Body of pancreas (tissue), 4 donors: ENCODE results near the gene NDUFB11. TPM values are rescaled to one million over a fixed set of nuclear protein-coding genes. Genes with fewer than 3 reads are reported as not detected.

Experiments used
- ATAC-seq: fragments of 150-250 bp; one replicate; pipeline ENCODE4 v1.9.1; 2016
- DNase-seq, 4 donors: peaks; one replicate each; pipeline ENCODE4 v3.0.0-alpha.2; 2019
- H3K27ac ChIP-seq, 4 donors: fragments of 200-600 bp; sonication (generic); 1 replicate in 3 of 4; 2 replicates in 1 of 4; pipeline versions ENCODE4 v1.5.1 to v1.6.1; 2016 to 2019; ENCODE audit warnings: mild to moderate bottlenecking in 1 of 4, mixed read lengths in 1 of 4, moderate library complexity in 1 of 4
- H3K27me3 ChIP-seq, 2 donors: fragments of 200-600 bp; sonication (generic); one replicate each; pipeline ENCODE4 v1.6.0; 2016; ENCODE audit warnings: mild to moderate bottlenecking in 1 of 2
- H3K36me3 ChIP-seq, 2 donors: fragments of 200-600 bp; sonication (generic); replicated peaks in 1 of 2; 2 replicates each; pipeline ENCODE4 v1.5.1; 2016; ENCODE audit warnings: low read depth in 2 of 2; ENCODE audit not compliant: insufficient read depth in 1 of 2
- H3K4me1 ChIP-seq: fragments of 200-600 bp; sonication (generic); one replicate; pipeline ENCODE4 v1.6.0; 2016
- H3K4me3 ChIP-seq, 2 donors: fragments of 200-600 bp; sonication (generic); 1 replicate in 1 of 2; 2 replicates in 1 of 2; pipeline ENCODE4 v1.5.1; 2016 to 2019
- H3K9me3 ChIP-seq, 3 donors: fragments of 200-600 bp; sonication (generic); 1 replicate in 2 of 3; 2 replicates in 1 of 3; pipeline ENCODE4 v1.5.1; 2016
- CTCF ChIP-seq, 7 experiments: fragments of 450-650 bp in 4 of 7; fragments of 200-600 bp in 3 of 7; sonication (generic) in 3 of 7; IDR thresholded peaks; one replicate each; pipeline ENCODE4 v1.5.1; 2016 to 2019; ENCODE audit warnings: antibody characterized with exemption in 7 of 7
- POLR2A ChIP-seq, 3 donors: fragments of 450-650 bp; IDR thresholded peaks; one replicate each; pipeline ENCODE4 v1.6.1; 2016; ENCODE audit warnings: antibody characterized with exemption in 3 of 3, mild to moderate bottlenecking in 2 of 3
- WGBS, 2 donors: methylation state at CpG; one replicate each; pipeline ENCODE4 v1.1.5; 2017; 5-methylcytosine and 5-hydroxymethylcytosine counted together
- intact Hi-C: fragments of 100-400 bp; cut with DNase I; formaldehyde crosslinking; loops from one replicate; pipeline ENCODE4 v1.15.1; 2023
- total RNA-seq, 2 donors: library from RNA; depleted of rRNA; stranded (reverse); fragments of >200 nt; gene quantifications; one replicate each; pipeline ENCODE4 v1.1.0, GENCODE V29; 2016

NDUFB11 gene
- total RNA-seq, 2 donors from 2014 or later = 66.7 to 80.1 TPM

- 71% methylated on average over 8 of the region's 13 CpGs; no CpG with 5 or more reads in 1 of the 2 donors for WGBS, 2 donors
- H3K36me3 ChIP-seq = peaks cover 0 to 2% of the 10 kb centered on the region in 2 donors
- no peak overlapping the region for H3K4me3 ChIP-seq
- H3K27ac ChIP-seq = no peak overlapping the region
- no peak for TF ChIP-seq POLR2A (IDR thresholded peaks at IDR 0.05)
- no peak for TF ChIP-seq CTCF (IDR thresholded peaks at IDR 0.05)
- ATAC-seq (no peak), DNase-seq (no peak)
- H3K4me1 ChIP-seq = no peaks in the 10 kb centered on the region
- H3K9me3 ChIP-seq = no peaks in the 10 kb centered on the region
- intact Hi-C loops = no loop called here
- no peaks in the 10 kb centered on the region for H3K27me3 ChIP-seq
Measured at GRCh38 chrX:47169726-47170515, 25.4 kb upstream of the NDUFB11 start.

GRCh38 chrX:47169273-47169672 lies 24.8 kb upstream of the NDUFB11 start:
- TF ChIP-seq CTCF (IDR thresholded peaks at IDR 0.05) = no peak
- TF ChIP-seq POLR2A (IDR thresholded peaks at IDR 0.05) = no peak
- Histone ChIP-seq H3K9me3 (no peaks in the 10 kb centered on the region), H3K4me1 (no peaks in the 10 kb centered on the region), H3K27me3 (no peaks in the 10 kb centered on the region), H3K36me3 (peaks cover 0 to 2% of the 10 kb centered on the region in 2 donors), H3K27ac (no peak overlapping the region), H3K4me3 (no peak overlapping the region)
- intact Hi-C loops = no loop called here
- 94% methylated on average over 14 of the region's 19 CpGs; no CpG with 5 or more reads in 1 of the 2 donors for WGBS, 2 donors
- ATAC-seq (no peak), DNase-seq (no peak)

- no peaks in the 10 kb centered on the region for H3K27me3 ChIP-seq
- no peak for ATAC-seq
- no peak overlapping the region for H3K27ac ChIP-seq
- intact Hi-C loops = no loop called here
- H3K9me3 ChIP-seq = no peaks in the 10 kb centered on the region
- WGBS, 2 donors = 90 to 91% methylated on average over 5 to 6 of the region's 6 CpGs
- DNase-seq = no peak
- no peak overlapping the region for H3K4me3 ChIP-seq
- TF ChIP-seq CTCF (IDR thresholded peaks at IDR 0.05) (no peak), POLR2A (IDR thresholded peaks at IDR 0.05) (no peak)
- peaks cover 0 to 2% of the 10 kb centered on the region in 2 donors for H3K36me3 ChIP-seq
- H3K4me1 ChIP-seq = no peaks in the 10 kb centered on the region
Measured at GRCh38 chrX:47168495-47169073, 24.1 kb upstream of the NDUFB11 start.

GRCh38 chrX:47166126-47166525 lies 21.6 kb upstream of the NDUFB11 start:
- WGBS, 2 donors = 92 to 95% methylated on average over 5 of the region's 5 CpGs
- DNase-seq (no peak), ATAC-seq (no peak)
- TF ChIP-seq POLR2A (IDR thresholded peaks at IDR 0.05) (no peak), CTCF (IDR thresholded peaks at IDR 0.05) (no peak)
- no peak overlapping the region for H3K4me3 ChIP-seq
- H3K27me3 ChIP-seq = no peaks in the 10 kb centered on the region
- intact Hi-C loops = no loop called here
- no peaks in the 10 kb centered on the region for H3K4me1 ChIP-seq
- H3K9me3 ChIP-seq = no peaks in the 10 kb centered on the region
- H3K27ac ChIP-seq = no peak overlapping the region
- peaks cover 0 to 2% of the 10 kb centered on the region in 2 donors for H3K36me3 ChIP-seq
